Psoas muscle (tissue), 8 donors: Measurements from ENCODE around the gene CTNS. TPM values are rescaled to one million over a fixed set of nuclear protein-coding genes. Genes with fewer than 3 reads are reported as not detected.

ENCODE experiments used
- ATAC-seq, 4 donors: fragments of 200-7000 bp; cut with Tn5 transposase; one replicate each; pipeline ENCODE4 v1.9.1; 2020; ENCODE audit warnings: moderate library complexity in 3 of 4, mild to moderate bottlenecking in 2 of 4
- DNase-seq, 2 donors: peaks; one replicate each; pipeline ENCODE4 v3.0.0-alpha.2; 2020
- H3K27ac ChIP-seq: fragments of 200-600 bp; one replicate; pipeline ENCODE4 v1.8.0; 2022
- H3K27me3 ChIP-seq, 3 donors: fragments of 200-600 bp in 1 of 3; one replicate each; pipeline versions ENCODE4 v1.6.1 to v1.8.0; 2013 to 2022; ENCODE audit warnings: low read length in 2 of 3, mild to moderate bottlenecking in 2 of 3, moderate library complexity in 1 of 3; ENCODE audit not compliant: insufficient read depth in 3 of 3
- H3K36me3 ChIP-seq, 2 donors: fragments of 200-600 bp in 1 of 2; one replicate each; pipeline versions ENCODE4 v1.6.1 to v1.8.0; 2013 to 2022; ENCODE audit warnings: low read depth in 1 of 2, mild to moderate bottlenecking in 1 of 2, moderate library complexity in 1 of 2; ENCODE audit not compliant: insufficient read depth in 1 of 2
- H3K4me1 ChIP-seq: fragments of 200-600 bp; one replicate; pipeline ENCODE4 v1.8.0; 2022
- H3K4me3 ChIP-seq: fragments of 200-600 bp; one replicate; pipeline ENCODE4 v1.8.0; 2022; ENCODE audit warnings: mild to moderate bottlenecking
- H3K9me3 ChIP-seq: fragments of 200-600 bp; one replicate; pipeline ENCODE4 v1.8.0; 2022
- CTCF ChIP-seq: fragments of 200-600 bp; IDR thresholded peaks from one replicate; pipeline ENCODE4 v1.8.0; 2022; ENCODE audit warnings: antibody characterized with exemption
- WGBS, 3 donors: extraction: QIAGEN DNeasy Blood & Tissue Kit; methylation state at CpG; one replicate each; pipeline versions ENCODE4 v1.1.6 to v1.1.7; 2013; 5-methylcytosine and 5-hydroxymethylcytosine counted together
- intact Hi-C, 2 donors: fragments of 100-400 bp; cut with DNase I; formaldehyde crosslinking; loops; one replicate each; pipeline versions ENCODE4 v1.11.0 to v1.14.2; 2022
- polyA plus RNA-seq, 3 donors: library from polyadenylated mRNA; stranded (reverse); fragments of 200-250 nt; gene quantifications; one replicate each; pipeline ENCODE4 v1.2.3, GENCODE V29; 2013
- total RNA-seq, 4 donors: library from RNA; stranded (reverse); fragmentation: NEBNext Ultra II Directional in 2 of 4; extraction: Animal tissue kit (Norgen Biotek cat#: 25700) in 2 of 4; gene quantifications; one replicate each; pipeline versions ENCODE4 v1.2.1 to v1.2.4, GENCODE V29; 2021 to 2023
- donor health status: healthy with polysubstance abuse.
- donor health status: DM: no; HTN: no; CAD: no; lungs with moderate emphysema.
- donor health status: Bipolar disorder and iron deficiency.
- donor health status: healthy.
- donor health status: DM: yes; HTN: yes; CAD: no.
- donor health status: DM: no; HTN: no; CAD: no.
- donor health status: DM: no; HTN: no; CAD: no.
- donor health status: DM: yes; HTN: yes; CAD: no.

CTNS gene
- total and polyA plus RNA-seq, 7 donors: 7.3 to 32.7 (median 10.1) TPM

- intact Hi-C loops: no loop called here
- no peaks in the 10 kb centered on the region for H3K27me3 ChIP-seq
Measured at GRCh38 chr17:3688027-3688553, 51.5 kb downstream of the CTNS start.

GRCh38 chr17:3688852-3689261 is 52.3 kb downstream of the CTNS start:
- Histone ChIP-seq H3K27me3 (no peaks in the 10 kb centered on the region), H3K27ac (no peak overlapping the region)
- ATAC-seq: no peak

More at GRCh38 chr17:3688027-3688553, 51.5 kb downstream of the CTNS start:
- DNase-seq (no peak), ATAC-seq (no peak)
- peaks cover 2 to 37% of the 10 kb centered on the region in 2 donors for H3K36me3 ChIP-seq
- no peak overlapping the region for H3K27ac ChIP-seq
- H3K9me3 ChIP-seq: no peaks in the 10 kb centered on the region
- TF ChIP-seq CTCF: no peak
- 48 to 58% (median 57%) methylated on average over 19 of the region's 19 CpGs for WGBS, 3 donors
- H3K4me3 ChIP-seq: no peak overlapping the region
- H3K4me1 ChIP-seq: no peaks in the 10 kb centered on the region

GRCh38 chr17:3689262-3690093 is 52.9 kb downstream of the CTNS start:
- DNase-seq (no peak), ATAC-seq (no peak)
- H3K4me3 ChIP-seq: no peak overlapping the region
- 85 to 91% (median 87%) methylated on average over 41 to 44 of the region's 44 CpGs for WGBS, 3 donors
- no peak for TF ChIP-seq CTCF
- peaks cover 8% of the 10 kb centered on the region for H3K4me1 ChIP-seq
- H3K27me3 ChIP-seq: no peaks in the 10 kb centered on the region
- no peaks in the 10 kb centered on the region for H3K9me3 ChIP-seq
- no peak overlapping the region for H3K27ac ChIP-seq
- peaks cover 2 to 33% of the 10 kb centered on the region in 2 donors for H3K36me3 ChIP-seq
- intact Hi-C loops: no loop called here

More at GRCh38 chr17:3688852-3689261, 52.3 kb downstream of the CTNS start:
- H3K9me3 ChIP-seq: no peaks in the 10 kb centered on the region
- peaks cover 2 to 37% of the 10 kb centered on the region in 2 donors for H3K36me3 ChIP-seq
- DNase-seq: no peak
- no peak for TF ChIP-seq CTCF
- intact Hi-C loops: no loop called here
- WGBS, 3 donors: 72 to 74% (median 74%) methylated on average over 8 to 14 of the region's 14 CpGs
- H3K4me1 ChIP-seq: peaks cover 3% of the 10 kb centered on the region
- H3K4me3 ChIP-seq: no peak overlapping the region

GRCh38 chr17:3690094-3690715 is 53.6 kb downstream of the CTNS start:
- Histone ChIP-seq H3K36me3 (peaks cover 2 to 33% of the 10 kb centered on the region in 2 donors), H3K4me3 (no peak overlapping the region), H3K9me3 (no peaks in the 10 kb centered on the region), H3K27me3 (no peaks in the 10 kb centered on the region), H3K27ac (no peak overlapping the region), H3K4me1 (peaks cover 9% of the 10 kb centered on the region)
- intact Hi-C loops: no loop called here
- ATAC-seq: no peak
- WGBS, 3 donors: 62 to 70% (median 64%) methylated on average over 19 to 22 of the region's 22 CpGs
- no peak for TF ChIP-seq CTCF
- DNase-seq: no peak
